Liver (tissue), 3 donors: Measurements from ENCODE around the gene HOXC6.

Experiments used
- ATF3 ChIP-seq: IDR thresholded peaks from 2 replicates; pipeline ENCODE4 v1.6.1; 2016; ENCODE audit warnings: antibody characterized with exemption
- CTCF ChIP-seq: fragments of 150-350 bp; IDR thresholded peaks from 2 replicates; pipeline ENCODE4 v1.5.1; 2017; ENCODE audit warnings: improper control_type of control experiment, low read depth, low read length; ENCODE audit not compliant: missing input control
- EGR1 ChIP-seq, 2 donors: IDR thresholded peaks; 2 replicates each; pipeline ENCODE4 v1.6.1; 2016 to 2018; ENCODE audit warnings: antibody characterized with exemption in 2 of 2, low read depth in 2 of 2
- FOXA1 ChIP-seq: IDR thresholded peaks from 2 replicates; pipeline ENCODE4 v1.6.1; 2016; ENCODE audit warnings: antibody characterized with exemption
- GABPA ChIP-seq, 2 donors: IDR thresholded peaks in 1 of 2; conservative IDR thresholded peaks in 1 of 2; 2 replicates each; pipeline ENCODE4 v1.6.1; 2016; ENCODE audit warnings: antibody characterized with exemption in 2 of 2, mild to moderate bottlenecking in 1 of 2, moderate library complexity in 1 of 2
- MAX ChIP-seq: IDR thresholded peaks from 2 replicates; pipeline ENCODE4 v1.6.1; 2016; ENCODE audit warnings: antibody characterized with exemption
- RAD21 ChIP-seq, 2 donors: IDR thresholded peaks; 2 replicates each; pipeline ENCODE4 v1.6.1; 2016; ENCODE audit warnings: antibody characterized with exemption in 2 of 2, mild to moderate bottlenecking in 2 of 2
- TAF1 ChIP-seq: conservative IDR thresholded peaks from 2 replicates; pipeline ENCODE4 v1.6.1; 2016; ENCODE audit warnings: antibody characterized with exemption, mild to moderate bottlenecking
- YY1 ChIP-seq: IDR thresholded peaks from 2 replicates; pipeline ENCODE4 v1.6.1; 2016; ENCODE audit warnings: antibody characterized with exemption, mild to moderate bottlenecking
- ZBTB33 ChIP-seq: IDR thresholded peaks from 2 replicates; pipeline ENCODE4 v1.6.1; 2016; ENCODE audit warnings: antibody characterized with exemption
- donor health status: healthy.
- donor health status: healthy.

- no peak for TF ChIP-seq GABPA (IDR thresholded peaks at IDR 0.05 in 1 of 2, conservative IDR thresholded peaks at IDR 0.05 in 1 of 2)
- no peak for TF ChIP-seq ATF3
- no peak for TF ChIP-seq MAX
- TF ChIP-seq CTCF, result no peak
- TF ChIP-seq FOXA1, result no peak
- no peak for TF ChIP-seq YY1
- no peak for TF ChIP-seq ZBTB33
- no peak for TF ChIP-seq RAD21 (IDR thresholded peaks at IDR 0.05)
- TF ChIP-seq TAF1, result no peak
- no peak for TF ChIP-seq EGR1 (IDR thresholded peaks at IDR 0.05; ENCODE audit: low read depth in 2 of 2)
These were observed 8.6 kb downstream of the HOXC6 start for GRCh38 chr12:54036620-54037359.
